Astrocyte of the cerebellum (primary cell): ENCODE measurements around the gene INSR.

Experiments
- DNase-seq: peaks from one replicate; pipeline ENCODE4 v3.0.0-alpha.2; 2011; ENCODE audit warnings: low read depth
- H3K4me3 ChIP-seq: 2 replicates; pipeline ENCODE4 v1.5.1; 2011; ENCODE audit warnings: mild to moderate bottlenecking, low read depth, low read length, moderate library complexity
- in situ Hi-C: cut with HindIII; loops from 2 replicates; pipeline ENCODE4 v1.10.0; 2017; ENCODE audit warnings: low sequenced_read_pairs
- TF ChIP-seq, protein P1 (sequence below): IDR thresholded peaks from 2 replicates; pipeline ENCODE4 v1.5.1; 2012; ENCODE audit warnings: low read length, low read depth, moderate library complexity, mild to moderate bottlenecking; ENCODE audit errors: missing control alignments

INSR gene

DNA sequence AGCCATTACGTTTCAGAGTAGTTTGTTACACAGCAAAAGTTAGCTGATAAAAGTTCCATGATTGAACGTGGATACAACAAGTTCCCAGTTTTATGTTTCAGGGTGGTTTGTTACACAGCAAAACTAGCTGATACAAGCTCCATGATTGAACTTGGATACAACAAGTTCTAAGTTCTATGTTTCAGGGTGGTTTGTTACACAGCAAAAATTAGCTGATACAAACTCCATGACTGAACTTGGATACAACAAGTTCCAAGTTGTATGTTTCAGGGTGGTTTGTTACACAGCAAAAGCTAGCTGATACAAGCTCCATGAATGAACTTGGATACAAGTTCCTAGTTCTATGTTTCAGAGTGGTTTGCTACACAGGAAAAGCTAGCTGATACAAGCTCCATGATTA lies 47.6 kb downstream of the INSR start:
- TF ChIP-seq, protein P1, sequence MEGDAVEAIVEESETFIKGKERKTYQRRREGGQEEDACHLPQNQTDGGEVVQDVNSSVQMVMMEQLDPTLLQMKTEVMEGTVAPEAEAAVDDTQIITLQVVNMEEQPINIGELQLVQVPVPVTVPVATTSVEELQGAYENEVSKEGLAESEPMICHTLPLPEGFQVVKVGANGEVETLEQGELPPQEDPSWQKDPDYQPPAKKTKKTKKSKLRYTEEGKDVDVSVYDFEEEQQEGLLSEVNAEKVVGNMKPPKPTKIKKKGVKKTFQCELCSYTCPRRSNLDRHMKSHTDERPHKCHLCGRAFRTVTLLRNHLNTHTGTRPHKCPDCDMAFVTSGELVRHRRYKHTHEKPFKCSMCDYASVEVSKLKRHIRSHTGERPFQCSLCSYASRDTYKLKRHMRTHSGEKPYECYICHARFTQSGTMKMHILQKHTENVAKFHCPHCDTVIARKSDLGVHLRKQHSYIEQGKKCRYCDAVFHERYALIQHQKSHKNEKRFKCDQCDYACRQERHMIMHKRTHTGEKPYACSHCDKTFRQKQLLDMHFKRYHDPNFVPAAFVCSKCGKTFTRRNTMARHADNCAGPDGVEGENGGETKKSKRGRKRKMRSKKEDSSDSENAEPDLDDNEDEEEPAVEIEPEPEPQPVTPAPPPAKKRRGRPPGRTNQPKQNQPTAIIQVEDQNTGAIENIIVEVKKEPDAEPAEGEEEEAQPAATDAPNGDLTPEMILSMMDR = no peak
- in situ Hi-C loops = no loop called here
- no peak overlapping the region for H3K4me3 ChIP-seq
- no peak for DNase-seq

DNA sequence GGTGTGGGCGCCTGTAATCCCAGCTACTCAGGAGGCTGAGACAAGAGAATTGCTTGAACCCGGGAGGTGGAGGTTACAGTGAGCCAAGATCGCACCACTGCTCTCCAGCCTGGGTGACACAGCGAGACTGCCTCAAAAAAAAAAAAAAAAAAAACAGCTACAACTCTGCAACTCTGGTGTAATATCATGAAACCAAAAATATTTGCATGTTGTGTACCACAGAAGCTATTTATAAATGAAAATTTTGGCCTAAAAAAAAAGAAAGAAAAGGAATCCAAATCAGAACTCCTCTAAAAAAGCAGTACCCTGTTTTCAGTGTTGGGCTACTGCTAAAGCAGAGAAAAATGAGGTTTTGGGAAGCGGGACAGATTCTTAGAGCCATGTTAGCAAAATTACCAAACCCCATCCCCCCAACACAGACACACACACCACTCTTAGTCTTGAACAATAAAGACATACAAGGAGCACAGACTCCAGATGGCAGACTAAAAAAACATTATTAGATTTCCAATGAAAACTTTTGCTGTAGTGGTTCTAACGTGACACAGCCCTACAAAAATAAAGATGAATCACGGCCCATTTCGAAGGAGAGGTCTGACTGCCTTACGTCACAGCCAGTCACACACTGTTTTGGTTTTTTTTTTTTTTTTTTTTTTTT lies 51.5 kb downstream of the INSR start:
- TF ChIP-seq, protein P1 = no peak
- in situ Hi-C loops = no loop called here
- no peak overlapping the region for H3K4me3 ChIP-seq
- DNase-seq = no peak

DNA sequence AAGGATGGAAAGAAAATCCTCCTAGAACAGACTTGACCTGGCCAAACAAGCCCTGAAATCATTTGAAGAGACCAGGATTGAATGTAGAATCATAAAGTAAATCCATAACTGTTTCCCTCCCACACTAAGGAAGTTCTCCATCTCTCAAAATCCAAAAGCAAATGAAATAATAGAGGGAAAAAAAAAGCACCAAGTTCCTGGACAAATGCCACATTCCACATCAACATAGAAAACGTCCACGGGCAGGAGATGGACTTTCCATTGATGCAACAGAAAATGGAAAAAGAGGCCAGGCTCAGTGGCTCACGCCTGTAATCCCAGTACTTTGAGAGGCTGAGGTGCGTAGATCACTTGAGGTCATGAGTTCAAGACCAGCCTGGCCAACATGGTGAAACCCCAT lies 56.2 kb downstream of the INSR start:
- H3K4me3 ChIP-seq = no peak overlapping the region
- DNase-seq = no peak
- in situ Hi-C loops = no loop called here
- TF ChIP-seq, protein P1 = no peak

DNA sequence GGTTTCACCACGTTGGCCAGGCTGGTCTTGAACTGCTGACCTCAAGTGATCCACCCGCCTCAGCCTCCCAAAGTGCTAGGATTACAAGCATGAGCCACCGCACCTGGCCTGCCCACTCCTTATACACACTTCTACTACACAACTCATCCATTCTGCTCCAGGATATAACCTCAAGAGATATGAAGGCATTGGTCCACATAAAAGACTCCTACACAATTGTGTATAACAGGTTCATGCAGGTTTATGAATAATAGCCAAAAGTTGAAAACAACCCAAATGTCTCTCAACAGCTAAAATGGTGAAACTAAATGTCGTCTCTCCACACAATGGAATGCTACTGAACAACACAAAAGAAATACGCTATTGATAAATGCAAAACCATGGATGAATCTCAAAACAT lies 58.1 kb downstream of the INSR start:
- TF ChIP-seq, protein P1 = no peak
- no peak overlapping the region for H3K4me3 ChIP-seq
- DNase-seq = no peak
- in situ Hi-C loops = no loop called here

DNA sequence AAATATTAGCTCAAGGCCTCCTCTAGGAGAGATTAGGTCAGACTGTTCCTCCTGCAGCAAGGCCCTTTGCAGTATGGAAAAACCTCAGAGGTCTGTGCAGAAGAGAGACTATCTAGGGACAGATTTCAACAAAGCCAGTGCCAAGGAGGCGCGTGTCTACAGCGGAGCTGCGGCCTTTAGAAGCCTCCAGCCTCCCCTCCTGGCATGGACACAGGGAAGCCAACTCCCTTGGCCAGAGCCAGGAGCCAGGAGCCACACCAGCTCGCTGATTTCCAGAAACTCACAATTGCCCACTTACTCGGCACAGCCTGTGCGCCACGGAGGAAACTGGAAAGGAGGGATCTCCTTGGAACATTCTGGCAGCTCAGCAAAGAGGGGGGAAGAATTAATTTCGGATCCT lies 63.4 kb downstream of the INSR start:
- in situ Hi-C loops = no loop called here
- H3K4me3 ChIP-seq = no peak overlapping the region
- no peak for DNase-seq
- TF ChIP-seq, protein P1 = no peak

DNA sequence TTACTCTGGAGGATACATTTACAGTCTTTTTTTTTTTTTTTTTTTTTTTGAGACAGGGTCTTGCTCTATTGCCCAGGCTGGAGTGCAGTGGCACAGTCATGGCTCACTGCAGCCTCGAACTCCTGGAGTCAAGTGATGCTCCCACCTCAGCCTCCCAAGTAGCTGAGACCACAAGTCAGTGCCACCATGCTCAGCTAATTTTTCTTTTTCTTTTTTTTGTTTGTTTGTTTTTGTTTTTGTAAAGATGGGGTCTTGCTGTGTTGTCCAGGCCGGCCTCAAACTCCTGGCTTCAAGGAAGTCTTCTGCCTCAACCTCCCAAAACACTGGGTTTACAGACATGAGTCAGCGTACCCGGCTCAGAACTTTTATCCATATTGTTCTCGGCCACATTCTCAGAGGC lies 64.5 kb downstream of the INSR start:
- no peak for DNase-seq
- TF ChIP-seq, protein P1 = no peak
- H3K4me3 ChIP-seq = no peak overlapping the region
- in situ Hi-C loops = no loop called here

DNA sequence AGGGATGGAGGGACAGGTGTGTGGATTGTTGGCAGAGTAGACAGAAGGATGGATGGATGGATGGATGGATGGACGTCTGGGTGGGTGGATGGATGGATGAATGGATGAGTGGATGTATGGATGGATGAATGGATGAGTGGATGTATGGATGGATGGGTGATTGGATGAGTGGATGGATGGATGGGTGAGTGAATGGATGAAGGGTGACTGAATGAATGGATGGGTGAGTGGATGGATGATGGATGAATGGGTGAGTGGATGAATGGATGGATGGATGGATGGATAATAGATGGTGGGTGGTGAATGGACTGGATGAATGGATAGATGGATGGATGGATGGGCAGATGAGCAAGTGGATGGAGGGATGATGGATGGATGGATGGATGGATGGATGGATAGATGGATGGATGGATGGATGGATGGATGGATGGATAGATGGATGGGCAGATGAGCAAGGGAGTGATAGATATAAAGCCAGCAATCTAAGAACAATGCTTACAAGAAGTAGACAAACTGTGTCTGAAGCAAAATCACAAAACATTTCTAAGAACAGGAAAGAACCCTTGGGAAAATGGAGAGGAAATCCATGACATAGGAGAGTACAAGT lies 65.2 kb downstream of the INSR start:
- TF ChIP-seq, protein P1 = no peak
- in situ Hi-C loops = no loop called here
- no peak for DNase-seq
- H3K4me3 ChIP-seq = no peak overlapping the region
